Measurements from ENCODE around the gene PARP8. TPM values are rescaled to one million over a fixed set of nuclear protein-coding genes. Genes with fewer than 3 reads are reported as not detected.

PARP8 gene
- total and polyA plus RNA-seq, 2 of the 8 experiments (the other 6 are each of a cell fraction or from before 2014, with no cell fraction given) = 16.6 to 30.6 TPM

- TF ChIP-seq YY1 (IDR thresholded peaks at IDR 0.05; ENCODE audit: low read depth, low read length) = peak; percentile 42; the same call in 1 of the 2 replicates
- no peak for TF ChIP-seq SP2 (IDR thresholded peaks at IDR 0.05; ENCODE audit: low read length)
- no peak for TF ChIP-seq RFX5 (IDR thresholded peaks at IDR 0.05; ENCODE audit: borderline replicate concordance, low read depth, low read length)
- peak; percentile 18; the same call in 1 of the 2 replicates for TF ChIP-seq TEAD4 (IDR thresholded peaks at IDR 0.05; ENCODE audit: low read depth, low read length)
Observed at GRCh38 chr5:50666261-50667022, at the start of gene PARP8 (continued).

All from H1 (cell line).